ENCODE results near the gene TJP3.

Gene TJP3

GRCh38 chr19:3770136-3770999 lies 62.2 kb downstream of the TJP3 start:
- Histone ChIP-seq H3K4me1 (ENCODE audit: insufficient read depth, low read length) (no peaks in the 10 kb centered on the region), H3K27ac (ENCODE audit: low read depth, low read length) (no peak overlapping the region), H3K4me3 (ENCODE audit: low read depth in 1 of 2, low read length in 2 of 2) (no peak overlapping the region), H3K9ac (ENCODE audit: low read length) (no peak overlapping the region), H3K27me3 (ENCODE audit: control insufficient read depth in 1 of 2, insufficient read depth in 2 of 2, low read length in 2 of 2) (peaks cover 0 to 4% of the 10 kb centered on the region in 2 donors), H3K9me3 (ENCODE audit: low read length) (no peaks in the 10 kb centered on the region), H3K36me3 (ENCODE audit: insufficient read depth, low read length) (peaks cover 6% of the 10 kb centered on the region)

- H3K9ac ChIP-seq (ENCODE audit: low read length) = no peak overlapping the region
- no peaks in the 10 kb centered on the region for H3K4me1 ChIP-seq (ENCODE audit: insufficient read depth, low read length)
- no peaks in the 10 kb centered on the region for H3K9me3 ChIP-seq (ENCODE audit: low read length)
- peaks cover 0 to 4% of the 10 kb centered on the region in 2 donors for H3K27me3 ChIP-seq (ENCODE audit: control insufficient read depth in 1 of 2, insufficient read depth in 2 of 2, low read length in 2 of 2)
- H3K36me3 ChIP-seq (ENCODE audit: insufficient read depth, low read length) = peaks cover 6% of the 10 kb centered on the region
- H3K4me3 ChIP-seq (ENCODE audit: low read depth in 1 of 2, low read length in 2 of 2) = no peak overlapping the region
- H3K27ac ChIP-seq (ENCODE audit: low read depth, low read length) = no peak overlapping the region
Measured at GRCh38 chr19:3771000-3771905, 63.1 kb downstream of the TJP3 start.

- Histone ChIP-seq H3K4me1 (ENCODE audit: insufficient read depth, low read length) (no peaks in the 10 kb centered on the region), H3K9me3 (ENCODE audit: low read length) (no peaks in the 10 kb centered on the region), H3K27ac (ENCODE audit: low read depth, low read length) (no peak within 1 kb of the TSS), H3K36me3 (ENCODE audit: insufficient read depth, low read length) (no peaks in the 10 kb centered on the region), H3K9ac (ENCODE audit: low read length) (no peak within 1 kb of the TSS), H3K4me3 (ENCODE audit: low read depth in 1 of 2, low read length in 2 of 2) (no peak within 1 kb of the TSS), H3K27me3 (ENCODE audit: control insufficient read depth in 1 of 2, insufficient read depth in 2 of 2, low read length in 2 of 2) (peaks cover 0 to 4% of the 10 kb centered on the region in 2 donors)
Measured at GRCh38 chr19:3771906-3772455, 63.8 kb downstream of the TJP3 start, which contains the start of gene RAX2. Gene RAX2 (minus strand): TSS chr19:3772228. CDS start chr19:3771742, 486 bp downstream.

GRCh38 chr19:3773814-3774515 lies 65.8 kb downstream of the TJP3 start:
- H3K27ac ChIP-seq (ENCODE audit: low read depth, low read length) = no peak overlapping the region
- no peaks in the 10 kb centered on the region for H3K36me3 ChIP-seq (ENCODE audit: insufficient read depth, low read length)
- H3K27me3 ChIP-seq (ENCODE audit: control insufficient read depth in 1 of 2, insufficient read depth in 2 of 2, low read length in 2 of 2) = peaks cover 0 to 4% of the 10 kb centered on the region in 2 donors
- H3K4me3 ChIP-seq (ENCODE audit: low read depth in 1 of 2, low read length in 2 of 2) = no peak overlapping the region
- H3K9ac ChIP-seq (ENCODE audit: low read length) = no peak overlapping the region
- H3K4me1 ChIP-seq (ENCODE audit: insufficient read depth, low read length) = no peaks in the 10 kb centered on the region
- no peaks in the 10 kb centered on the region for H3K9me3 ChIP-seq (ENCODE audit: low read length)

- Histone ChIP-seq H3K36me3 (ENCODE audit: insufficient read depth, low read length) (no peaks in the 10 kb centered on the region), H3K9ac (ENCODE audit: low read length) (no peak overlapping the region), H3K27ac (ENCODE audit: low read depth, low read length) (no peak overlapping the region), H3K27me3 (ENCODE audit: control insufficient read depth in 1 of 2, insufficient read depth in 2 of 2, low read length in 2 of 2) (peaks cover 0 to 4% of the 10 kb centered on the region in 2 donors), H3K4me3 (ENCODE audit: low read depth in 1 of 2, low read length in 2 of 2) (no peak overlapping the region), H3K9me3 (ENCODE audit: low read length) (no peaks in the 10 kb centered on the region), H3K4me1 (ENCODE audit: insufficient read depth, low read length) (no peaks in the 10 kb centered on the region)
Measured at GRCh38 chr19:3774621-3775373, 66.6 kb downstream of the TJP3 start.

- Histone ChIP-seq H3K9me3 (ENCODE audit: low read length) (no peaks in the 10 kb centered on the region), H3K4me3 (ENCODE audit: low read depth in 1 of 2, low read length in 2 of 2) (no peak overlapping the region), H3K4me1 (ENCODE audit: insufficient read depth, low read length) (no peaks in the 10 kb centered on the region), H3K27me3 (ENCODE audit: control insufficient read depth in 1 of 2, insufficient read depth in 2 of 2, low read length in 2 of 2) (peaks cover 0 to 4% of the 10 kb centered on the region in 2 donors), H3K36me3 (ENCODE audit: insufficient read depth, low read length) (no peaks in the 10 kb centered on the region), H3K9ac (ENCODE audit: low read length) (no peak overlapping the region), H3K27ac (ENCODE audit: low read depth, low read length) (no peak overlapping the region)
Measured at GRCh38 chr19:3775374-3775711, 67.2 kb downstream of the TJP3 start.

GRCh38 chr19:3775831-3776230 lies 67.6 kb downstream of the TJP3 start:
- H3K9ac ChIP-seq (ENCODE audit: low read length) = no peak overlapping the region
- peaks cover 0 to 4% of the 10 kb centered on the region in 2 donors for H3K27me3 ChIP-seq (ENCODE audit: control insufficient read depth in 1 of 2, insufficient read depth in 2 of 2, low read length in 2 of 2)
- no peak overlapping the region for H3K4me3 ChIP-seq (ENCODE audit: low read depth in 1 of 2, low read length in 2 of 2)

GRCh38 chr19:3776479-3777040 lies 68.4 kb downstream of the TJP3 start:
- H3K27me3 ChIP-seq (ENCODE audit: control insufficient read depth in 1 of 2, insufficient read depth in 2 of 2, low read length in 2 of 2) = peaks cover 0 to under 1% of the 10 kb centered on the region in 2 donors
- H3K36me3 ChIP-seq (ENCODE audit: insufficient read depth, low read length) = no peaks in the 10 kb centered on the region
- no peak overlapping the region for H3K4me3 ChIP-seq (ENCODE audit: low read depth in 1 of 2, low read length in 2 of 2)
- no peak overlapping the region for H3K27ac ChIP-seq (ENCODE audit: low read depth, low read length)
- H3K9ac ChIP-seq (ENCODE audit: low read length) = no peak overlapping the region
- H3K9me3 ChIP-seq (ENCODE audit: low read length) = peaks cover 3% of the 10 kb centered on the region
- H3K4me1 ChIP-seq (ENCODE audit: insufficient read depth, low read length) = no peaks in the 10 kb centered on the region

More at GRCh38 chr19:3775831-3776230, 67.6 kb downstream of the TJP3 start:
- no peaks in the 10 kb centered on the region for H3K4me1 ChIP-seq (ENCODE audit: insufficient read depth, low read length)
- no peaks in the 10 kb centered on the region for H3K36me3 ChIP-seq (ENCODE audit: insufficient read depth, low read length)
- H3K27ac ChIP-seq (ENCODE audit: low read depth, low read length) = no peak overlapping the region
- H3K9me3 ChIP-seq (ENCODE audit: low read length) = no peaks in the 10 kb centered on the region

- Histone ChIP-seq H3K9me3 (ENCODE audit: low read length) (peaks cover 15% of the 10 kb centered on the region), H3K27ac (ENCODE audit: low read depth, low read length) (no peak overlapping the region), H3K9ac (ENCODE audit: low read length) (no peak overlapping the region), H3K4me3 (ENCODE audit: low read depth in 1 of 2, low read length in 2 of 2) (no peak overlapping the region), H3K36me3 (ENCODE audit: insufficient read depth, low read length) (no peaks in the 10 kb centered on the region), H3K27me3 (ENCODE audit: control insufficient read depth in 1 of 2, insufficient read depth in 2 of 2, low read length in 2 of 2) (peaks cover 0 to 8% of the 10 kb centered on the region in 2 donors), H3K4me1 (ENCODE audit: insufficient read depth, low read length) (no peaks in the 10 kb centered on the region)
Measured at GRCh38 chr19:3778104-3778867, 70.1 kb downstream of the TJP3 start.
